K562 (cell line): ENCODE data around the gene VPS33B. TPM values are rescaled to one million over a fixed set of nuclear protein-coding genes. Genes with fewer than 3 reads are reported as not detected.

ENCODE experiments used
- COPS2 ChIP-seq: fragments of 450-650 bp; conservative IDR thresholded peaks from 2 replicates; pipeline ENCODE4 v1.6.1; 2016; ENCODE audit warnings: mild to moderate bottlenecking, moderate library complexity
- E2F8 ChIP-seq: fragments of 450-650 bp; IDR thresholded peaks from 2 replicates; pipeline ENCODE4 v1.7.1; 2018; ENCODE audit warnings: mild to moderate bottlenecking, low read depth; ENCODE audit not compliant: partially characterized antibody
- HMG20A ChIP-seq: fragments of 450-650 bp; formaldehyde crosslinking; conservative IDR thresholded peaks from 2 replicates; pipeline ENCODE4 v1.4.0; 2020; ENCODE audit warnings: mild to moderate bottlenecking, mixed read lengths
- JUNB ChIP-seq: fragments of 450-650 bp; formaldehyde crosslinking; conservative IDR thresholded peaks from 2 replicates; pipeline ENCODE4 v1.4.0; 2020; ENCODE audit warnings: mild to moderate bottlenecking
- SP2 ChIP-seq: IDR thresholded peaks from 2 replicates; pipeline ENCODE4 v1.6.1; 2011; ENCODE audit warnings: mild to moderate bottlenecking, low read depth, low read length, moderate library complexity; ENCODE audit not compliant: poor library complexity, severe bottlenecking; ENCODE audit errors: extremely low read depth
- TBL1XR1 ChIP-seq, 2 experiments: IDR thresholded peaks; 2 replicates each; pipeline ENCODE4 v1.6.1; 2012; ENCODE audit warnings: improper control_type of control experiment in 2 of 2, low read length in 2 of 2, mild to moderate bottlenecking in 1 of 2
- ZBTB8A ChIP-seq: fragments of 450-650 bp; IDR thresholded peaks from 2 replicates; pipeline ENCODE4 v1.6.1; 2018; ENCODE audit warnings: mild to moderate bottlenecking, moderate library complexity; ENCODE audit not compliant: partially characterized antibody
- polyA plus RNA-seq, 8 experiments: library from polyadenylated mRNA; depleted of rRNA in 4 of 8; stranded (reverse) in 5 of 8; unstranded in 3 of 8; fragments of >200 nt; fragmentation: Nextera tagmentation in 2 of 8; fragmentation: Illumina TruSeq in 1 of 8; extraction: Ambion mirVana in 2 of 8; extraction: Trizol in 1 of 8; gene quantifications; 2 replicates each; pipeline versions ENCODE4 v1.2.1 to v1.2.3, GENCODE V29; 2011 to 2014; ENCODE audit warnings: inconsistent platforms in 1 of 8, missing spikeins in 1 of 8
- total RNA-seq, 7 experiments: library from RNA; depleted of rRNA in 6 of 7; stranded (reverse); fragments of >200 nt in 6 of 7; fragmentation: Illumina TruSeq in 2 of 7; extraction: Trizol in 2 of 7; gene quantifications; 2 replicates each; pipeline versions ENCODE4 v1.2.1 to v1.2.3, GENCODE V29; 2011 to 2021; ENCODE audit warnings: low replicate concordance in 1 of 7

VPS33B gene
- total and polyA plus RNA-seq, 9 of the 15 experiments (the other 6 are each of a cell fraction or from before 2014, with no cell fraction given), result 9.4 to 25.5 (median 14.8) TPM

DNA sequence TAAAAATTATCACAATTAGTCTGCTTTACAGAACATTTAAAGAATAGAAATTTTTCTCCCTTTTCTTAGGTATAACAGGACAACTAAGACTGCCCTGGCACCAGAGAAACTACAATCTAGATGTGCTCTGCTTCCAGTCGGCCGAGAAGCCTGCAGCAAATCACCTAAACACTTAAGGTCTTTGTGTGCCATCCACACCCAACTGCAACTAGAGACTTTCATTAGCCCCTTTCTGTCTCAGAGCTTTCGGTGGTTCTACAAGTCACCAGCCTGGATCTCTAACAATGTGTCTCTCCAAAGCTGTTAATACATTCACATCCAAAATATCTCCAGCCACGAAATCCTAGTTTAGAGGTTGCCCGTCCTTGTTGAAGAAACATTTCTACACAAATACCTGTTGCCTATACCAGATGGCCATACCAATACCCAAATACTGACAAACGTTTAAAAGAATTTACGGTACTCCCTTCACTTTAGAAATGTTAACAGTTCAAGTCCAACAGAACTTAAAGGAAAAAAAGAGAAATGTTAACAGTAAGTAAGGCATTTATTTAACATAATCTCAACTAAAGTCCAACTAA lies 34.7 kb downstream of the VPS33B start (continued):
- no peak for TF ChIP-seq E2F8
- TF ChIP-seq TBL1XR1 (IDR thresholded peaks at IDR 0.05; ENCODE audit: low read length in 2 of 2), result no peak
- no peak for TF ChIP-seq COPS2
- no peak for TF ChIP-seq ZBTB8A
- no peak for TF ChIP-seq HMG20A (CRISPR knock-in tag)
- no peak for TF ChIP-seq JUNB
- TF ChIP-seq SP2, result no peak
